ENCODE measurements around the gene PNPLA6.
"Not testable (repeated sequence)": the region's sequence is repeated elsewhere in the genome, so short reads cannot be mapped to it uniquely, and the experiment has no call there.

Gene PNPLA6

DNA sequence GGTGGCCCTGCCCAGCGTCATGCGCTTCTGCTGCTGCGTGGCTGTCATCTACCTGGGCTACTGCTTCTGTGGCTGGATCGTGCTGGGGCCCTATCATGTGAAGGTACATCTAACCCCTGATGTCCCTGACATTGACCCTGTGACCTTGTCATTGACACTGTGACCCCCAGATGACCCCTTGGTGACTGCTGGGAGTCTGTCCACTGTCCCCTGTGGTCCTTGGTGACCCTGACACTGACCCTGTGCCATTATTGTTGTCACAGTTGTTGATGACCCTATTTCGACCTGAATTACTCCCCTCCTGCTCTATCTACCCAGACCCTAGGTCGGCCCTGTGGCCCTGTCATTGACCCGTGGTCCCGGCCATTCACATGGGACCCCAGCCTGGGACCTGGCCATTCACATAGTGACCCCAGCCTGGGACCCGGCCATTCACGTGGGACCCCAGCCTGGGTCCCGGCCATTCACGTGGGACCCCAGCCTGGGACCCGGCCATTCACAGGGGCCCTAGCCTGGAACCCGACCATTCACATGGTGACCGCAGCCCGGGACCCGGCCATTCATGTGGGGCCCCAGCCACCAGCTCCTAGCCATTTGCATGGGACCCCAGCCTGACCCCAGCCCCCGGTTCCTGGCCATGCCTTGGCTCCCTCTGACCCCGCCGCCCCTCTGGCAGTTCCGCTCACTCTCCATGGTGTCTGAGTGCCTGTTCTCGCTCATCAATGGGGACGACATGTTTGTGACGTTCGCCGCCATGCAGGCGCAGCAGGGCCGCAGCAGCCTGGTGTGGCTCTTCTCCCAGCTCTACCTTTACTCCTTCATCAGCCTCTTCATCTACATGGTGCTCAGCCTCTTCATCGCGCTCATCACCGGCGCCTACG is 5.7 kb upstream of the PNPLA6 start:
- no peak for FAIRE-seq
- no peak for DNase-seq (ENCODE audit: insufficient read length, low spot score)

DNA sequence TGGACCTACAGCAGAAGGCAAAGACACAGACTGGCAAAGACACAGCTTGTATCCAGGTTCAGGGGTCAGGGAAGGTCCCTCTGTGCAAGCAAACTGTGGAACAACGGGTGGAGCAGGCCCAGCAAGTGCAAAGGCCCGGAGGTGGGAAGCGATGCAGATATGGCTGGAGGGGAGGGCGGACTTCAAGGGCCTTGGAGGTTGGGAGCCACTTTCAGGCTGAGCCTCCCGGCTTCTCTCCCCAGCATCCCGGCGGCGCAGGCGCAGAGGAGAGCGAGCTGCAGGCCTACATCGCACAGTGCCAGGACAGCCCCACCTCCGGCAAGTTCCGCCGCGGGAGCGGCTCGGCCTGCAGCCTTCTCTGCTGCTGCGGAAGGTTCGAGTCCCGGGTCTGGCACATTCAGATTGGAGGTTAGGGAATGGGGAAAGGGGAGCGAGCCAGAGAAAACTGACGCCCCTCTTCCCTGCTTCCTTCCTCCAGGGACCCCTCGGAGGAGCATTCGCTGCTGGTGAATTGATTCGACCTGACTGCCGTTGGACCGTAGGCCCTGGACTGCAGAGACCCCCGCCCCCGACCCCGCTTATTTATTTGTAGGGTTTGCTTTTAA is 2.1 kb upstream of the PNPLA6 start:
- FAIRE-seq = no peak
- DNase-seq (ENCODE audit: insufficient read length, low spot score) = no peak

DNA sequence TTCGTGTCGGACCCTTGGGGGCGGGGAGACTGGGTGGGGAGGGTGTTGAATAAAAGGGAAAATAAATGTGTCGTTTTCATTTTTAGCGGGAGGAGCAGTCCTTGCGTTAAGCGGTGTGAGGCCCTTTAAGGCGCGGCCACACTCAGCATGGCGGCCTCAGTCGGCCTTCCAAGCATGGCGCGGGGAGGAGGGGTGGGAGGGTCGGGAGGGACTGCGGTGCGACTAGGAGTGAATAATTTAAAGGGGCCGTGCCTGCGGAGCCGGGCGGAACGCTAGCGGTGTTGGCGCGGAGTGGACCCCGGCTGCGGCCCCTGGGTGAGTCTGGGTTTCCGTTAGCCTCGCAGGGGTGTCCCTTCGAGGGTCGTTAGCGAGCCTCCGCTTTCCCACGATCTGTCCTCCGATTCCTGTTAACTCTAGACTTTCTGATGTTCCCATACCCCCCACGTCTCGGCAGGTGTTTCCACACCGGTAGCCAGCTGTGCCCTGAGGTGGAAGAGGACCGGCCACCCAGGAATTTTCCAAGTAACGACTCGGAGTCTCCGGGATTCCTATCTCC is 1.5 kb upstream of the PNPLA6 start:
- DNase-seq (ENCODE audit: insufficient read length, low spot score) (peak; percentile 89), FAIRE-seq (peak; percentile 70)

DNA sequence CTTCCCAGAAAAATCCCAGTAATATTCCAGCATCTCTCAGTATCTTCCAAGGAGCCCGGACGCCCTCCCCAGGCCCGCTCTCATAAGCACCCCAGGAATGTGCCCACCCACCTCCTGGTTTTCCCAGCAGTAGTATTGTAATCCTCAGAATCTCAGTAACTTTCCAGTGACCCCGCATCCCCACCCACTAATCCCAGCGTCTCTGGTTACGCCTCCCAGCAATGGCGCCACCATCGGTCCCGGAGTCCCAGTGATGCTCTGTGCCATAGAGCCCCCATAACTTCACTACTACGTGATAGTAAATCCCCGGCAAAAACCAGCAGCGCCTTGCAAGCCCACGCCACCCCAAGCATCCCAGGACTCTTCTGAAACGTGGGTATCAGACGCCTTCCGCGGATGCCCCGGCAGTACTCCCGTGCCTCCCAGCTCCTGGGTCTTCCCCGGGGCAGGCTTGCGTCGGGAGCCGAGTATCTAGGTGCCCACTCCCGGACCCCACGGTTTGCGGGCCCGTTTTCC is 928 bp upstream of the PNPLA6 start:
- DNase-seq (ENCODE audit: insufficient read length, low spot score) (peak; percentile 92), FAIRE-seq (peak; percentile 73)

DNA sequence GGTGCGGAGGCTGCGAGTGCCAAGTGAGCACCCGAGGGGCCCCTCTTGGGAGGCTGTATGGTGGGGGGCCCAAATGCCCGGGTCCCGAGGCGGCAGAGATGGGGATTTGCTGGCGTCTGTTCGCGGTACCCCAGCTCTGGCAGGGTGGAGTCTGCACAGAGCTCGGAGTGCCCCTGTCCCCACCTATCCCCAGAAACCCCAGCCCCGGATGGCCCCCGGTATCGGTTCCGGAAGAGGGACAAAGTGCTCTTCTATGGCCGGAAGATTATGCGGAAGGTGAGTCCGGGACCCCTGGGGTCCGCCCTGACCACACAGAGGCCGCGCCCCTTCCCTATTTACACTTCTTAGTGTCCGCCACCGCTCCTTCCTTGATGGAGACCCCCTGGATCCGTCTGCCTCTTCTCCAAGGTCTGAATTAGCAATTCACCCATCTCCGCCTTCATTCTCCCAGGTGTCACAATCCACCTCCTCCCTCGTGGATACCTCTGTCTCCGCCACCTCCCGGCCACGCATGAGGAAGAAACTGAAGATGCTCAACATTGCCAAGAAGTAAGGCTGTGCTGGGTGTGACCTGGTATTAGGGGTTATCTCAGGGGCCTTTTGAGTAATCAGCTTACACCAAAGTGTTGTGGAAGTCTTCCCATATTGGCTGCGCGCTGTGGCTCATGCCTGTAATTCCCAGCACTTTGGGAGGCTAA is 630 bp downstream of the PNPLA6 start:
- no peak for DNase-seq (ENCODE audit: insufficient read length, low spot score)
- peak; percentile 16 for FAIRE-seq

DNA sequence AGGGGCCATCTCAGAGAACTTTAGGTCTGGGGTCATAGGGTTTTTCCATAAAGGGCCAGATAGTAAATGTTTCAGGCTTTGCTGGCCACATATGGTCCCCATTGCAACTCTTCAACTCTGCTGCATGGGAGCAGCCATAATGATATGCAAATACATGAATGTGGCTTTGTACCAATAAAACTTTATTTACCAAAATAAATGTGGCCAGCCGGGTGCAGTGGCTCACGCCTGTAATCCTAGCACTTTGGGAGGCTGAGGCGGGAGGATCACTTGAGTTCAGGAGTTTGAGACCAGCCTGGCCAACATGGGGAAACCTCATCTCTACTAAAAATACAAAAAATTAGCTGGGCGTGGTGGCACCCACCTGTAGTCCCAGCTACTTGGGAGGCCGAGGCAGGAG is 3.5 kb downstream of the PNPLA6 start:
- DNase-seq (ENCODE audit: insufficient read length, low spot score); FAIRE-seq: not testable (repeated sequence)

DNA sequence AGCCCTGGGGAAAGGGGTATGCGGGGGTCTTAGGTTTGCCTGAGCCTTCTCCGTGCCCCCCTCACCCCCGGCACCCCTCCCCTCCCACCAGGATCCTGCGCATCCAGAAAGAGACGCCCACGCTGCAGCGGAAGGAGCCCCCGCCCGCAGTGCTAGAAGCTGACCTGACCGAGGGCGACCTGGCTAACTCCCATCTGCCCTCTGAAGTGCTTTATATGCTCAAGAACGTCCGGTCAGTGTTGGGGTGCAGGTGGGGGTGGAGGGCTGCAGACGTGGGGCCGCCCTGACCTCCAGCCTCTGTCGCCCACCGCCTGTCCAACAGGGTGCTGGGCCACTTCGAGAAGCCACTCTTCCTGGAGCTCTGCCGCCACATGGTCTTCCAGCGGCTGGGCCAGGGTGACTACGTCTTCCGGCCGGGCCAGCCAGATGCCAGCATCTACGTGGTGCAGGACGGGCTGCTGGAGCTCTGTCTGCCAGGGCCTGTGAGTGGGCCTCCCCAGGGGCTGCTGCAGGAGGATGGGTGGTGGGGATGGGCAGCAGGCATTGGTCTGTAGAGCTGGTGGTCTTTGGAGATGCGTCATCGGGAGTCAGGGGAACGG is 4.4 kb downstream of the PNPLA6 start:
- no peak for DNase-seq (ENCODE audit: insufficient read length, low spot score)
- no peak for FAIRE-seq

DNA sequence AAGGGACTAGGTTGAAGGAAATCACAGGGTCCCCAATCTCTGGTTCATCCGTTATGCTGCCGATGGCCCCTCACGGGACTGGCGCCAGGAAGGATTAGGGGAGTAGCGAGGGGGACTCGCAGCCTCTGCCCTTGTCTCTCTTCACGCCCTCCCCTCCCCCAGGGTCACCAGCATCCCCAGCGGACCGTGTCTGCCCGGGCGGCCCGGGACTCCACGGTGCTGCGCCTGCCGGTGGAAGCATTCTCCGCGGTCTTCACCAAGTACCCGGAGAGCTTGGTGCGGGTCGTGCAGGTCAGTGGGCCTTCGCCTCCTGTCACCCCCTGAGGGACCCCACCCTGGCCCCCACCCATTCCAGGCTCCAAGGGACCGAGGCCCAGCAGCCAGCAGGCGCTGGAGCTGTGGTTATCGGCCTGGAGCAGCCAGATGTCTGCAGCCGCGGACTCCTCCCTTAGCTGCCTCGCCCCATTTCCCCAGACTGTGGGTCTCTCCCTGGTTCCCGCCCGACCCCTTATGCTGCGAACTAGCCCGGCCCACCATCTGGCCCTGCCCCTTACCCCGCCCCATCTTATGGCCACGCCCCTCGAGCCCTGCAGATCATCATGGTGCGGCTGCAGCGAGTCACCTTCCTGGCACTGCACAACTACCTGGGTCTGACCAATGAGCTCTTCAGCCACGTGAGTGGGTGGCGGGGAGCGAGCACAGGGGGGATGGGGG is 5.4 kb downstream of the PNPLA6 start:
- FAIRE-seq (peak; percentile 46), DNase-seq (ENCODE audit: insufficient read length, low spot score) (no peak)

DNA sequence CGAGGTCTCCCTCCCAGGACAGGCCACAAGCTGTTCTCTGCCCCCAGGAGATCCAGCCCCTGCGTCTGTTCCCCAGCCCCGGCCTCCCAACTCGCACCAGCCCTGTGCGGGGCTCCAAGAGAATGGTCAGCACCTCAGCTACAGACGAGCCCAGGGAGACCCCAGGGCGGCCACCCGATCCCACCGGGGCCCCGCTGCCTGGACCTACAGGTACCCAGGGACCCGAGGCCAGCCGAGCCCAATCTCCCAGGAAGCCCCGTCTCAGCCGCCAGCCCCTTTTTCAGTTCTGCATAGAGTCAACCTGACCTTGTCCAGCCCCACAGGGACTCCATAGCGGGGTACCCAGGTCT is 5.9 kb downstream of the PNPLA6 start:
- DNase-seq (ENCODE audit: insufficient read length, low spot score) = no peak
- no peak for FAIRE-seq

DNA sequence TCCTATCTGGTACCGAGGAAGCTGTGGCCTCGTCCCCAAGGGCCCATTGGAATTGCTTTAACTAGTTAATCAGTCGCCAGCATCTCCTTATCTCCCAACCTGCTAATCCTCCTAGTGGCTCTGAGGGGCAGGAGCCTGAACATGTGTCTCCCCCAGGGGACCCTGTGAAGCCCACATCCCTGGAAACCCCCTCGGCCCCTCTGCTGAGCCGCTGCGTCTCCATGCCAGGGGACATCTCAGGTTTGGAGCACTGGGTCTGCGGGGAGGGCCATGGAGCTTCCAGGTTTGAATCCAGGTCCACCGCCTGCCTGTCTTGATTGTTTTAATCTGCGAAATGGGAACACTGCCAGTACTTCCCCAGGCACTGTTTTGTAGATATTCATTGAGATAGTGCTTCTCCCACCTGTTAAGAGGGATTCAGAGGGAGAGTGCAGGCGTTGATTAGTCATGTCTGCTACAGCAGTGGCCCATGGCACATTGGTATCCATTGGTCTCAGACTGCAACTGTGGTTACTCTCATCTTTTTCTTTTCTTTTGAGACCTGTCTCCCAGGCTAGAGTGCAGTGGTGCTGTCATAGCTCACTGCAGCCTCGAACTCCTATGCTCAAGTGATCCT is 6.4 kb downstream of the PNPLA6 start:
- DNase-seq (ENCODE audit: insufficient read length, low spot score) (no peak), FAIRE-seq (no peak)

DNA sequence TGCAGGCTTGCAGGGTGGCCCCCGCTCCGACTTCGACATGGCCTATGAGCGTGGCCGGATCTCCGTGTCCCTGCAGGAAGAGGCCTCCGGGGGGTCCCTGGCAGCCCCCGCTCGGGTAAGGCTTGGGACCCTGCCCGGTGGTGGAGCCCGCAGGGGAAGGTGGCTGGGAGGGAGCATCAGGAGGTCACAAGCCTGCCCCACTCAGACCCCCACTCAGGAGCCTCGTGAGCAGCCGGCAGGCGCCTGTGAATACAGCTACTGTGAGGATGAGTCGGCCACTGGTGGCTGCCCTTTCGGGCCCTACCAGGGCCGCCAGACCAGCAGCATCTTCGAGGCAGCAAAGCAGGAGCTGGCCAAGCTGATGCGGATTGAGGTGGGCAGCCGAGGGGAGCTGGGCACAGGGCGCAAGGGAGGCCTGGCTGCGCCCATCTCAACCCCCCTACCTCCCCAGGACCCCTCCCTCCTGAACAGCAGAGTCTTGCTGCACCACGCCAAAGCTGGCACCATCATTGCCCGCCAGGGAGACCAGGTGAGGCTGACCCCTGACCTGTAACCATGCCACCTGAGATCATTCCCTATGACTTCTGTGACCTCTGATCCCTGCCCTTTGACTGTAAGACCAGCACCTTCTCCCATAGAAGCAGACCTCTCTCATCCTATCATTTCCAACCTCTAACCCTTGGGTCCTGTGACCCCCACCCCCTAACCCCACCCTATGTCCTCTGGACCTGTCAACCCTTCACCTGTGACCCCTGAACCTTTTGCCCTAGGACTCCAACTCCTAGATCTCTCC is 7.2 kb downstream of the PNPLA6 start:
- DNase-seq (ENCODE audit: insufficient read length, low spot score) (no peak), FAIRE-seq (peak; percentile 20)

DNA sequence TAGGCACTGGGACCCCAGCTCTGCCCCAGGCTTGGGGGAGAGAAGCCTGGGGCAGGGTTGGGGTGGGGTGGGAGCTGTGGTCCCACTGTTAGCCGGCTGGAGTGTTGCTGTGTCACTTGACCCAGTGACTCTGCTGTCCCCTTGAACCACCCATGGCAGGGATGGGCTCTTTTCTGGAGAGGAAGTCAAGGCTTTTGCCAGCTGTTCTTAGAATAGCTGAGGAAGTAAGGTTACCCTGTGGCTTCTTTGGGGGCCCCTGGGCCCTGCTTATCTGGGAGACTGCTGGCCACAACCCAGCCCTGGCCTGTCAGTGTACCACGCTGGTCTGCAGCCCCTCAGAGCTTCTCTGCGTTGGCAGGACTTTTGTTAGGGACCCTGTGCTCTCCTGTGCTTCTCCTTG is 9.1 kb downstream of the PNPLA6 start:
- FAIRE-seq = no peak
- DNase-seq (ENCODE audit: insufficient read length, low spot score) = no peak

DNA sequence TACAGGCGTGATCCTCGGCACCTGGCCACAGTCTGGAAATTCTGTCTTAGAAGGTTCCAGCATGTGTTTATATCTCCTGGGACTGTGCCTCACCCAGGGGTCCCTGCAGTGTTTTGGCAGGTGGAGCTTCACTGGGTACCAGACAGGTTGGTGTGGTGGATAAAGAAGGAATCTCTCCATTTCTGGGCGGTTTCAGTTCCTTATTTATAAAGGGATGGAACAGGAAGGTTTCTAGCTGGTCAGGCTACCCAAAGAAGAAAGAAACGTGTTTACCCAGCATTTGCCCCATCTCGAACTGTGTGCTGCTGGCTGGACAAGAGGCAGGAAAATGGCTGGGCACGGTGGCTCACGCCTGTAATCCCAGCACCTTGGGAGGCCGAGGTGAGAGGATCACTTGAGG is 9.8 kb downstream of the PNPLA6 start:
- FAIRE-seq (no peak), DNase-seq (ENCODE audit: insufficient read length, low spot score) (no peak)

DNA sequence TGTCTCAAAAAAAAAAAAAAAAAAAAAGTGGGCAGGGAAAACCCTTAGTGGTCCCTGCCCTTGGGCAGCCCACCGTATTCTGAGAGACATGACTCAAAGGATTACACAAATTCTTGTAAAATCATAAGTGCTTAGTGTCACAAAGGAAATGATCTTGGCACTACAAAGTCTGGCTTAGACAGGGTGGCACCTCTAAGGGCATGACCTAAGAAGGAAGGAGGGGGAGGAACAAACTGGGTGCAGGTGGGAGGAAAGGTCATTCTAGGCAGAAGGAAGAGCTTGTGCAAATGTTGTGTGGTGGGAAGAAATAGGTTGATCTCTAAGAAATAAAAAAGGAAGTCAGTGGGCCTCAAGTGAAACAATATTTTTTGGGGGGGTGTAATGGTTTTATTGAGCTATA is 10.4 kb downstream of the PNPLA6 start:
- FAIRE-seq (no peak), DNase-seq (ENCODE audit: insufficient read length, low spot score) (no peak)

DNA sequence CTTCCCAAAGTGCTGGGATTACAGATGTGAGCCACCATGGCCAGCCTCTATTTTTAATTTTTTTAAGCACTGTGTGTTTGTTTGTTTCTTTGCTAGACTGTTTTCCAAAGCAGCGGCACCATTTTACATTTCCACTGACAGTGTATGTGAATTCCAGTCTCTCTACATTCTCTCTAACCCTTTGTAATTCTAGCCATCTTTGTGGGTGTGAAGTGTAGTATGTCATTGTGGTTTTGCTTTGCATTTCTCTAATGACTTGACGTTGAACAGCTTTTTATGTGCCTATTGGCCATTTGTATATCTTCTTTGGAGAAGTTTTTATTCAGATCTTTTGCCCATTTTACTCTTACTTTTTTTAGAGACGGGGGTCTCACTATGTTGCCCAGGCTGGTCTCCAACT is 11.6 kb downstream of the PNPLA6 start:
- FAIRE-seq (no peak), DNase-seq (ENCODE audit: insufficient read length, low spot score) (no peak)

DNA sequence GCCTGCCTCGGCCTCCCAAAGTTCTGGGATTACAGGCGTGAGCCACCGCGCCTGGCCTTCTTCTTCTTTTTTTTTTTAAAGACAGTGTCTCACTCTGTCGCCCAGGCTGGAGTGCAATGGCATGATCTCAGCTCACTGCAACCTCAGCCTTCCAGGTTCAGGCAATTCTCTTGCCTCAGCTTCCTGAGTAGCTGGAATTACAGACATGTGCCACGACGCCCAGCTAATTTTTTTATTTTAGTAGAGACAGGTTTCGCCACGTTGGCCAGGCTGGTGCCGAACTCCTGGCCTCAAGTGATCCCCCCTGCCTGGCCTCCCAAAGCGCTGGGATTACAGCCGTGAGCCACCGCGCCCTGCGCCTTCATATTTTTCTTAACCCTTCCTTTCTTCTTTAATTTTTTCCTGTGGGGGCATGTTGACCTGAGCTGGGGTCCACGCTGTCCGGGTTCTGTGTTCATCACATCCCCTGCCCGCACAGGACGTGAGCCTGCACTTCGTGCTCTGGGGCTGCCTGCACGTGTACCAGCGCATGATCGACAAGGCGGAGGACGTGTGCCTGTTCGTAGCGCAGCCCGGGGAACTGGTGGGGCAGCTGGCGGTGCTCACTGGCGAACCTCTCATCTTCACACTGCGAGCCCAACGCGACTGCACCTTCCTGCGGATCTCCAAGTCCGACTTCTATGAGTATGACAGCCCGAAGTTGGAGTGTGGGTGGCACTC is 14.1 kb downstream of the PNPLA6 start:
- no peak for FAIRE-seq
- DNase-seq (ENCODE audit: insufficient read length, low spot score) = no peak

DNA sequence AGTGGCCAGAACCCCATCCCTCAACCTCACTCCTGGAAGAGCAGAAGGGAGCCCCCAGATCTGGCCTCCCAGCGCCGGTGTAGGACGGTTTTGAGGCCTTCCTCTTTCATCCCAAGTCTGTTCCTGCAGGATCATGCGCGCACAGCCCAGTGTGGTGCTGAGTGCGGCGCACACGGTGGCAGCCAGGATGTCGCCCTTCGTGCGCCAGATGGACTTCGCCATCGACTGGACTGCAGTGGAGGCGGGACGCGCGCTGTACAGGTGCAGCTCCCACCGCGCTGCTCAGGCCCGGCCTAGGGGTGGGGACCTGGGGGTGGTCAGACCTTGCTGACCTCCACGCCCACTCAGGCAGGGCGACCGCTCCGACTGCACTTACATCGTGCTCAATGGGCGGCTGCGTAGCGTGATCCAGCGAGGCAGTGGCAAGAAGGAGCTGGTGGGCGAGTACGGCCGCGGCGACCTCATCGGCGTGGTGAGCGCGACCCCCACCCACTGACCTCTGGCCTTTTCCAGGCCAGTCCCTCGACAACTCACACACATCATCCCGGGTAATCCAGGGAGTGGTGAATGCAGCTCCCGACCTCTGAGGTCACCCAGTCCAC is 14.8 kb downstream of the PNPLA6 start:
- FAIRE-seq = no peak
- DNase-seq (ENCODE audit: insufficient read length, low spot score) = no peak

Data from HTR-8/SVneo (cell line).